ENCODE measurements around the gene WDR5. TPM values are rescaled to one million over a fixed set of nuclear protein-coding genes. Genes with fewer than 3 reads are reported as not detected.

WDR5 gene
- polyA plus RNA-seq, 2 of the 4 experiments (the other 2 are of a cell fraction), result 37.9 to 46.0 TPM

Small RNAs within 50 kb of the gene (small RNA-seq; reads per million reads assigned to genes)
- gene RNU6ATAC, result 4.8 to 2,591 (median 268) reads per million in 6 experiments

Other genes starting within 250 kb of the WDR5 start
- gene VAV2, start 143.8 kb upstream of the WDR5 start, polyA plus RNA-seq (2011; rRNA removed), result 9.8 and 11.5 TPM in 2 replicates
- gene VAV2, start 143.8 kb upstream of the WDR5 start, polyA plus RNA-seq (2017; fragmentation: RNase III; extraction: RNeasy Plus Mini Kit Qiagen cat#74134 plus additional on column Dnase treatment), result 19.5 to 21.4 TPM (median 20.5 TPM) in 3 replicates
- gene BRD3OS, start 110.6 kb upstream of the WDR5 start, polyA plus RNA-seq (2011; rRNA removed), result 10.4 and 12.2 TPM in 2 replicates
- gene BRD3OS, start 110.6 kb upstream of the WDR5 start, polyA plus RNA-seq (2017; fragmentation: RNase III; extraction: RNeasy Plus Mini Kit Qiagen cat#74134 plus additional on column Dnase treatment), result 10.8 to 12.0 TPM (median 11.2 TPM) in 3 replicates
- 8.9 and 9.0 TPM in 2 replicates for gene BRD3, start 68.1 kb upstream of the WDR5 start, polyA plus RNA-seq (2011; rRNA removed)
- gene BRD3, start 68.1 kb upstream of the WDR5 start, polyA plus RNA-seq (2017; fragmentation: RNase III; extraction: RNeasy Plus Mini Kit Qiagen cat#74134 plus additional on column Dnase treatment), result 12.4 to 15.3 TPM (median 15.0 TPM) in 3 replicates
- not detected in 2 replicates for gene RNU6ATAC, start 28.5 kb downstream of the WDR5 start, polyA plus RNA-seq (2011; rRNA removed)
- gene RNU6ATAC, start 28.5 kb downstream of the WDR5 start, polyA plus RNA-seq (2017; fragmentation: RNase III; extraction: RNeasy Plus Mini Kit Qiagen cat#74134 plus additional on column Dnase treatment), result not detected in 3 replicates
- 6.6 and 10.2 TPM in 2 replicates for gene RXRA, start 190.4 kb downstream of the WDR5 start, polyA plus RNA-seq (2011; rRNA removed)
- gene RXRA, start 190.4 kb downstream of the WDR5 start, polyA plus RNA-seq (2017; fragmentation: RNase III; extraction: RNeasy Plus Mini Kit Qiagen cat#74134 plus additional on column Dnase treatment), result 22.0 to 23.9 TPM (median 22.5 TPM) in 3 replicates

Measured in A549 (cell line).